Islet of Langerhans (tissue), 1 donor: ENCODE measurements around the gene CLDN1.

Source experiments
- FAIRE-seq: peaks from one replicate; lab custom pipeline; 2011; peaks lifted over from hg19 to GRCh38; lab: Jason Lieb, UNC

The CLDN1 gene, protein sequence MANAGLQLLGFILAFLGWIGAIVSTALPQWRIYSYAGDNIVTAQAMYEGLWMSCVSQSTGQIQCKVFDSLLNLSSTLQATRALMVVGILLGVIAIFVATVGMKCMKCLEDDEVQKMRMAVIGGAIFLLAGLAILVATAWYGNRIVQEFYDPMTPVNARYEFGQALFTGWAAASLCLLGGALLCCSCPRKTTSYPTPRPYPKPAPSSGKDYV

DNA sequence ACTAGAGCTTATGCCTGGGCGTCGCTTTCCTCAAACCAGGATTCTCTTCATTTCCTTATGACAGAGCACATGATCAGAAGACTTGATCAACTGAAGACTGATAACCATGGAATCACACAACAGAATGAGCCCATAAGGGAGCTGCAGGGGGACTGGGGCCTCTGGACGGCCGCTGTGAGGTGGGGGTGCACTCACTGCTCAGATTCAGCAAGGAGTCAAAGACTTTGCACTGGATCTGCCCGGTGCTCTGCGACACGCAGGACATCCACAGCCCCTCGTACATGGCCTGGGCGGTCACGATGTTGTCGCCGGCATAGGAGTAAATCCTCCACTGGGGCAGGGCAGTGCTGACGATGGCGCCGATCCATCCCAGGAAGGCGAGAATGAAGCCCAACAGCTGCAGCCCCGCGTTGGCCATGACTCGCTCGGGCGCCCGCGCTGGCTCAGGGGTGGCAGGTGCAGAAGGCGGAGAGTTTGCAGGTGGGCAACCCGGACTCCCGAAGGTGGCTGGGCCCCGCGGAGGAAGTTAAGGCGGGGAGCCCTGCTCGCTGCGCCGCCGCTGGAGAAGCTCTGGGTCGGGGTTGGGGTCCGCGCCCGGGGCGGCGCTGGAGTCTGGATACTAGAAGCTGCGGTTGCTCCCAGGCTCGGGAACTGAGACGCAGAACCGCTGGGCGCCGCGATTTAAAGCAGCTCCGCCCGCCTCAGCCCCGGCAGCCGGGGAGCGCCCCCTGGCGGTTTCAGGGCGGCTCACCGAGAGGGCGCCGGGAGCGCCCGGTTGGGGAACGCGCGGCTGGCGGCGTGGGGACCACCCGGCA lies at the start of gene CLDN1:
Gene CLDN1, minus strand, starts transcription at position 658 of the 815 bp plus-strand sequence. Its CDS starts 240 bp downstream, at position 418.
- no peak for FAIRE-seq

DNA sequence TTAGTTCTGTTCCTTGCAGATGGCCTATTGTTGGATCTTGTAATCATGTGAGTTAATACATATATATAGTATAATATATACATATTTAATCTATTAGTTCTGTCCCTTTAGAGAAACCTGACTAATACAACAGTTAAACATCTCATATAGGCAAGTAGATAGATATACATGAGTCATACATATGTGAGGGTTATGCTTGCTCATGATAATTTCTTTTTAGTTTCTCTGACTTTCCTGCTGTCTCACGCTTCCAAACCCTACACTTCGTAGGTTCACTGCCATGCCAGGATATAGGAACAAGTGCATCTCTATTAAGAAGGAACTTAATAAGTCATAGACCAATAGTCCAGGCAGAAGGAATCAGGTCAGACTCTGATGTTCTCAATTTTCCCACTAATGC lies 48.9 kb upstream of the CLDN1 start:
- no peak for FAIRE-seq

DNA sequence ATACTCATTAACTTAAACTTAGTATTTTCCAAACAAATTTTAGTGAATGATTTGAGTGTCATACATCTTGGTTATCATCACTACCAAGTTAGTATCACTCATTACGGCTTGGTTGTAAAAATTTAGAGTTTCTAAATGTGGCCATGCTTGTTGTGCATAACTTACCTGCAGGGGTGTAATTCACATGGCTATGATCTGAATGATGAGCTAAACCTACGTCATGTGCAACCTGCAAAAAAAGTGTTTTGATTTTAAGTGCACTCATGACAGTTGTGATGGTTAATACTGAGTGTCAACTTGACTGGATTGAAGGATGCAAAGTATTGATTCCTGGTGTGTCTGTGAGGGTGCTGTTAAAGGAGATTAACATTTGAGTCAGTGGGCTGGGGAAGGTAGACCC lies 48.1 kb upstream of the CLDN1 start:
- no peak for FAIRE-seq

DNA sequence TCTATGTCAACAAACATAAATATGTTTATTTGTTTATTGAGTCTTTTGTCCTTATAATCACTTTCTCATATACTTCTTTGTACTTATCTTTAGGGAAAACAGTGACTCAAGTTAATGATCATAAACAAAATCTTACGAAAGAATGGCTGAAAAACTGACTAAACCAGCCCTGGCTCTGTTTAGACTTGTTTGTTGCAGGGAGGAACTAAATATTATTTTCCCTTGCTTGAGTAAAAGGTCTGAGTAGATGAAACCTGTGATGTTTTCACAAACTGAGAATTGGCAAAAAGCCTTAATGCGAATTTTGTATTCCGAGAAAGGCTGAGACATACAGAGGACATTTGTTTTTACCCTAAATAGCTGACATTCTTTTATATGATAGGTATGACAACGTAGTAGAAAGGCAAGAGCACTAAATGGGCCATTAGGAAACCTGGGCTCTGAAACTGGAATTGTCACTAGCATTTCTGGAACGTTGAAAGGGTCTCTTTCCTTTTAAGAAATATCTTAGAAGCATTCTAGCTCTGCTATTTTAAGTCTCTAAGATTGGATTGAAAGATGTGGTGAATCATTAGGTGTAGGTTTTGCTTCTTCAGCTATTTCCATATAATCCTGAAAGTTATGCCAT lies 47.5 kb upstream of the CLDN1 start:
- no peak for FAIRE-seq

DNA sequence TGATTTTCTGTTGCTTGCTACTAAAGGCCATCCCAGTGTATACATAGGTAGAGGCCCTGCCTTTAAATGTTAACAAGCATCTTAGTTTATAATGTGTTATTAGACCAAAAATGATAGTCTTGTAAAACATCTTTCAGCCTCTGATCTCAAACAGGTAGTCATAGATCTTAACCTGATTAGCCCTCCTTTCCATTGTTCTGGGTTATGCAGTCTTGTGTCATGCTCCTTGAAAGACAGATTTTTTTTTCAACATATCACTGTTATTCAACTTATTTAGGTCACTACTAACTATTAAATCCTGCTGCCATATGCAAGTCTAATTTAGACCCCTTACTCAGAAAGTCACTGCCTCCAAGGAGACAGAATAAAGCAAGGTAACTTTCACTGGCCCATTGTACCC lies 46.6 kb upstream of the CLDN1 start:
- no peak for FAIRE-seq

DNA sequence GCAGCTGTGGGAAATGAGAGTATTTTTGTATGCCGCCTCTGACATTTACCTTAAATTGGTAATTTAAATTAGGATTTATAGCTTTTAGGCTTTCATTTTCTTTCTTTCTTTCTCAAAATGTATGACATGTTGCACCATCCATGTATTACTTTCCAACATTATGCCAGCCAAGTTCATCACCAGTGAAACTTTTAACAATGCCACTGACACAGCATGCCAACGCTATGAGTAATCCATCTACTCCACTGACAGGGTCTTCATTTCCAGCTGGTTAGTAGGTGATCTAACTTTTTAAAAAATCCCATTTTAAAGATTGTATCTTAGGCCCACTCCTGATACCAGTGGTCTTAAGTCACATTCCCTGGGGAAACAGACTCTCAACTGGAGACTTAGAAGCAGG lies 43.9 kb upstream of the CLDN1 start:
- FAIRE-seq: no peak

DNA sequence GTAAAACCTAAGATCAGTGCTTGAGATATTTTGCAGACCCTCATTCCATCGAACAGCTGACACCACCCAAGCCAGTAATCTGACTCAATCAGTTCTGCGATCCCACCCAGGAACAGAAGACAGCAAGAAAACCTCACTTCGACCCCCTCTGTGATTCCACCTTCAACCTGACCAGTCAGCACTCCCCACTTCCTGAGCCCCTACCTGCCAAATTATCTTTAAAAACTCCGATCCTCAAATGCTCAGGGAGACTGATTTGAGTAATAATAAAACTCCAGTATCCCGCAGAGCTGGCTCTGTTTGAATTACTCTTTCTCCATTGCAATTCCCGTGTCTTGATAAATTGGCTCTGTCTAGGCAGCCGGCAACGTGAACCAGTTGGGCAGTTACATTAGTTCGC lies 40.0 kb upstream of the CLDN1 start:
- FAIRE-seq: no peak

DNA sequence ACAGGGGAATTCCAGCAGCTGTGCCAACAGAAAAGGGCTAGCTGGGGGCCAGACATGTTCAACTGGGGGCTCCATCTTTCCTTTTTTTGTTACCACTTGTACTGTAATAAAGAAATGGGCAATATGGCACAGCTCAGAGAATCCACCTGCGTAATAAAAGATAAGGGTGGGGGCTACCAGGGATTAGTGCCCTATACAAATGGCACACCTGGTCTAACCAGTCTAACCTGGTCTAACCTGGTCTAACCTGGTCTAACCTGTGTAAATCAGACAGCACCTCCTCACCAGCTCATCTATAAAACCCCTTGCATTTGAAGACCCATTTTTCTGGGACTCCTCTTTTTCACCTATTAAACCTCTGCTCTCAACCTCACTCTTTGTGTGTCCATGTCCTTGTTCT lies 39.5 kb upstream of the CLDN1 start:
- no peak for FAIRE-seq

DNA sequence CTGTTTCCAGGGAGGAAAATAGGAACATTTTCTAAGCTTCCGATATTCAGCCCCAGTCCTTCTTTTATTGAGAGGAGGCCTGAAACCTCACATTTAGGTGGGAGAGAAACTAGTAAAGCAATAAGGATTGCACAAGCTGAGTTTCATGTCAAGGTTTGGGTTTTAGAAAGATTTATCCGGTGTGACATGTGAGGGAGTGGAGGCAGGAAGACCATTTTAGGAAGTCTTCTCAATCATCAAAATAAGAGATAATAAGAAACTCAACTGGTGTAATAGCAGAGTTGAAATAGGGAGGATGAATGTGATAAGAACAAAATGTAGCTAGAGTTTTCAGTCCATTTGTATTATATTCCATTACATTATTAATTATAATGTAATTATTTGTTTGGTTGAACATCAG lies 38.0 kb upstream of the CLDN1 start:
- no peak for FAIRE-seq

DNA sequence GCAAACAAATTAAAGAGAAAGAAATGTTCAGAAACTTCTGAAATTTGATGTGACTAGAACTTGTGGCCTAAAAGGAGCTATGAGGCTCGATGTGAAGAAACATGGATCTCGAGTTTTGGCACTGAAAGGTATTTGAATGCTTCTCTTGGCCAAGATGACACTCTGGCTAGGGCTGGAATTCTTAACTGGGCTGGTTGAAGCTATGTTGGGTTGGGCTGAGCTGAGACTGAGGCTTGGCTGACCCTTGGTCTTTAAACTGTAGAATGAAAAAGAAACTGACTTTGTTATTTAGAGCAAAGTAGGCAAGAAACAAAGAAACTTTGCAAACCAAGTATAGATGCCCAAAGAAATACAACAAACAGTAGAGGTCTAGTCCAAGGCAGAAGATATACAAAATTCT lies 37.6 kb upstream of the CLDN1 start:
- FAIRE-seq: no peak

DNA sequence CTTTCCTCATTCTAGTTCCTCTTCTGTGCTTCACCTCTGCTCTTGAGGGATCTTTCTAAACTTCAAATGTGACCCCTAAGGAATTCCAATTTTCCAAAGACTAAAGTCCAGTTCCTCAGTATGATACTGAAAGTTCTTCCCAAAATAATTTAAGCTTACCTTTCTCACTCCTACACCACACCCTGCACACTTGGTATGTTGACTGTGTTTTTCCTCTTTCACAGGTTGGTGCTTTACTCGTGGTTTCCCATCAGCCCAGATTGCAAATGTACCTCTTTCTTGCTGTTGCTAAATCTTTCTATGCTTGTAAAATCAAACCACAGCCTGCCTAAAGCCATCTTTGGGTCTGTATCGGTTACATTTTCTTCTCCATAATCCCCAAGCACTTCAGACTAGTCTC lies 35.2 kb upstream of the CLDN1 start:
- FAIRE-seq: no peak

DNA sequence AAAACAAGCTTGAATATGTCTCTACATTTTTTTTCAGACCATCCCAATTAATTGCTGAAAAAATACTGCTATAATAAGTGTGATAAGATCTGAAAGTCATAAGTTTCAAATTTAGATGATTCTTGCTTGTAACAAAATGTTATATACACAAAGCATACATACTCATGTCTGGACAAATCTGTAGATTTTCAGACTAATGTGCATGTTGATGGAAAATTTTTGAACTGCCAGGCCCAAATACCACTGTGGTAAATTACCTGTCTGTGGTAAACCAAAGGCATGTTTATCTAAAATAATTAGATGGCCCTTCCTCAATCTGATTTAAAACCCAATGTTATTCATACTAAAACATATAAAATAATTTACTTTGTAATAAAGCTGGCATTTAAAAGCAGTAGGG lies 34.0 kb upstream of the CLDN1 start:
- no peak for FAIRE-seq

DNA sequence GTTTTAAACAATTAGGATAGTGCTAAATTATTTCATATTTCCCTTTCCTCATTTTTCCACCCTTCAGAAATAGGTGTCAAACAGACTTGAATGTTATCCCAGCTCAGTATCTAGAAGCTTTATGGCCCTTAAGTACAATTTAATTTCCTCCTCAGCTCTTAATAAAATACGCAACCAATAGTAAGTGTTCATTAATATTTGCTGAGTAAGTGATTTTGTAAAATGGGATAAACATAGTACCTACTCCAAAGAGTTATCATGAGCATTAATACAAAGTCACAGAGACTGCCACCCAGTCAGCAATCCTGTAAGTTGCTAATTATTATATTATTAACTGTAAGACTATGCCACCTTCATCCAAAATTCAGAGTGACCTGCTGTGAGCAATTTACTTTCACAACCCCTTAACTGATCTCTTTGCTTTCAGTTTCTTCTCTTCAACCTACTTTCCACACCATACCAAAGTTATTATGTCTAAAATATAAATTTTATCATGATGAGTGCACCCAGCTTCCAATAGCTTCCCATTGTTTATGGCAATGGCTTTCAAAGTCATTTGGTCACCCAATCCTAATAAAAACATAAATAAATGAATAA lies 30.7 kb upstream of the CLDN1 start:
- no peak for FAIRE-seq

DNA sequence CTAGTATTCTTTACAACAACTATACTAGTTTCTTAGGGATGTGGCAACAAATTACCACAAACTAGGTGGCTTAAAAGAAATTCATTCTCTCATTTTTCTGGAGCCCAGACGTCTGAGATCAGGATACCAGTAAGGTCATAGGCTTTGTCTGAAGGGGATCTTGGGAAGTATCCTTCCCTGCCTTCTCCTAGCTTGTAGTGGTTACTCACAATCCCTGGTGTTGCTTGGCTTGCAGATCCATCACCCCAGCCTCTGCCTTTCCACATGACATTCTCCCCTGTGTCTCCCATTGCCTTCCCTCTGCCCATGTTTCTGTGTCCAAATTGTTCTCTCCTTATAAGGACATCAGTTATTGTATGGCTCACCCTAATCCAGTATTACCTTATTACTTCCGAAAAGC lies 24.3 kb upstream of the CLDN1 start:
- FAIRE-seq: no peak

DNA sequence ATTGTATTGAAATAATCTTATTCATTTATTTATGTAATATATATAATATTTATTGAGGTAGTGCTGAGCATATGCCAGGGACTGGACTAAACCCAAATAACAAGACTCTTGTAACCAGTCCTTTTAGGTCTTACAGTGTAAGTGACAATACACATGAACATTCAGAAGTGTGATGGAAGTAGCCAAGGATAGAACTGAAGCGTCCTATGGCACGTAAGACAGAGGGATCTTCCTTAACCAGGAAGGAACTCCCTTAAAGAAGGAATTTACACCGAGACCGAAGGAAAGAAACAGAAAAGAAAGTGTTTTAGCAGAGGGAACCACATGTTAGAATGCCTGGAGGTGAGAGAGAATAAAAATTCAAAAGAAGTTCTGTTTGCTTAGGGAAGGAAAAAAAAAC lies 23.6 kb upstream of the CLDN1 start:
- no peak for FAIRE-seq

DNA sequence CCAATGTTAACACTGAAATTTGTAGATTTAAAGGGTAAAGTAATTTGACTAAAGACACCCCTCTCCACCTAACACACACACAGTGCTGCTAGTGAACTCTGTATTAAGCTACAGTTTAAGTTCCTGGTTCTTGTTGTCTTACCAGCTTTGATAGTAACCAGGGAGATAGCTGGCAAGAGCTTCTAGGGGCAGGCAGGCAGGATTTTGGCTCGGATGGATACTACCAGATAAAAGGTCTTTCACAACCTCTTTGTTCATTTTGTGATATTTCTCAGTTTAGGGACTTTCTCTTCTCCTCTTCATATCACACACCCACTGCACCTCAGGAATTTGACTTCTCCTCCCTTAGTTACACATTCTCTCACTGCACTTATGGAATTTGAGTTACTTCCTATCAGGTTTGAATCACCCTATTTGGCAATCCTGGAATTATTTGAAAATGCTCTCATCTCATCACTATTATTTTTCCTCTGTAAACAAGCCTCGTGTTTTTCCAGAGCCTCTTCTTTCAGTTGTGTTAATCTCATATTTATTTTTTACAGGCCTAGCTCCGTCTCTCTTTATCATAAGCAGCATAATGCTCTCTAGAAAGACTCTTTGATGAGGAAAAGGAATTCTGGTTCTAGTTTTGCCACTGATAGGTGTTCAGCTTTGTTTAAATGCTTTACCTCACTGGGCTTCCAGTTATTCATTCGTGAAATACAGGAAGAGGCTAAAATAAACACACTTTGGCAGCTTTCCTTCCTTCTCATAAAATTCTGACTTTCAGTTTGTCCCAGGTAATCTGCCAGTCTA lies 23.0 kb upstream of the CLDN1 start:
- FAIRE-seq: peak; percentile 13

DNA sequence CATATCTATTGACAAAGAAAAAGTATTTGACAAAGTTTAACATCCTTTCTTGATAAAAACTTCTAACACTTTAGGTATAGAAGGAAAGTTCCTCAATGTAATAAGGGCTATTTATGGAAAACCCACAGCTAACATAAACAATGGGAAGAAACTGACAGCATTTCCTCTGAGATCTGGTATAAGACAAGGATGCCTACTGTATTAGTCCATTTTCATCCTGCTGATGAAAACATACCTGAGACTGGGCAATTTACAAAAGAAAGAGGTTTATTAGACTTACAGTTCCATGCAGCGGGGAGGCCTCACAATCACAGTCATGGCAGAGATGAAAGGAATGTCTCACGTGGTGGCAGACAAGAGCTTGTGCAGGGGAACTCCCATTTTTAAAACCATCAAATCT lies 17.8 kb upstream of the CLDN1 start:
- no peak for FAIRE-seq

DNA sequence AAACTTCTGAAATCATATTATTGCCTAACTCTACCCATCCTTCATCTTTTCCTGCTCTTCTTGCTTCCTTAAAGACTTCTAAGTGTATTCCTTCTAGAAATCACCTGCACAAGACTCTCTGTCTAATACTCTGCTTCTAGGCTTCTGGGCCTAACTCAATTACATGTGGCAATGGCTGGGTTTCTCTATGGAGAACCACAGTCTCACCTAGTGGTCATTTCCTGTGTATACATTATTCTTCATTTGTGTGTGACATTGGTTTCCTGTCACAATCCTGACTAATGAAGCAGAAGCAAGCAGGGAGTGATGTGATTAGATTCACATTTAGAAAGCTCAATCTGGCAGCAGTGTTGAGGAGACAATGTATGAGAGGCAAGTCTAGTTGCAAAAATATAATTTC lies 16.9 kb upstream of the CLDN1 start:
- FAIRE-seq: no peak

DNA sequence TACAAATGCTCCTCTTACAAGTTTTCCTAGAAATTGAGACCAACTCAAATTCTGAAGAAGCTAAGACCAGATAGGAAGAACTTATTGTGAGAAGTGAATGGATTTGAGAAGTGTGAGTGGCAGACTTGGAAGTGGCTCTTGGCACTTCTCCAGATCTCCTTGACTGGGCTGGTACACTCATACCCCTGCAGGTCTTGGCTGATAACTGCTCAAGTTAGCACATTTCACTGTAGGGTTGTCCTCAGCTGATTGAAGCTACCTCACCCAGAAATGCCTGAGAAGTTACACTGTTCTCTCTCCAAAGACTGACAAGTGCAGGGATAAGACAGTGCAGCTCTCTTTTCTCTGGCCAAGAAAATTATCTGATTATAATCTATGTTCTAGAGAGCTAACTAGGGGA lies 16.5 kb upstream of the CLDN1 start:
- no peak for FAIRE-seq

DNA sequence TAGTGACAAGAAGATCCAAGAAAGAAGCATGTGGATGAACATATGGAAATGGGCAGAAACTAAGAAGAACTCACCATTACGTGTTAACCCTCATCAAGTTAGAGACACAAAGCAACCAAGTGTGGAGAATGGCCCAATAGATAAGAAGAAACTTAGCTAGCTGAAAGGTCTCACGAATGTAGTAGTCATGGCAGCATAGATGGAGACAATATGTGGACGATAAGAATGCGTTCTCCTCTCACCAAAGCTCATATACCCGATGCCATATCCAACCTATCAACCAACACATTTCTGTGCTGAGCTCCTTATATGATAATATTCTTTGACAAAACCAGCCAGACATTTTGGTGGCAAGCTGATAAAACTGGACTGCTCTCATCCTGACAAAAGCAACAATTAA lies 15.1 kb upstream of the CLDN1 start:
- no peak for FAIRE-seq

DNA sequence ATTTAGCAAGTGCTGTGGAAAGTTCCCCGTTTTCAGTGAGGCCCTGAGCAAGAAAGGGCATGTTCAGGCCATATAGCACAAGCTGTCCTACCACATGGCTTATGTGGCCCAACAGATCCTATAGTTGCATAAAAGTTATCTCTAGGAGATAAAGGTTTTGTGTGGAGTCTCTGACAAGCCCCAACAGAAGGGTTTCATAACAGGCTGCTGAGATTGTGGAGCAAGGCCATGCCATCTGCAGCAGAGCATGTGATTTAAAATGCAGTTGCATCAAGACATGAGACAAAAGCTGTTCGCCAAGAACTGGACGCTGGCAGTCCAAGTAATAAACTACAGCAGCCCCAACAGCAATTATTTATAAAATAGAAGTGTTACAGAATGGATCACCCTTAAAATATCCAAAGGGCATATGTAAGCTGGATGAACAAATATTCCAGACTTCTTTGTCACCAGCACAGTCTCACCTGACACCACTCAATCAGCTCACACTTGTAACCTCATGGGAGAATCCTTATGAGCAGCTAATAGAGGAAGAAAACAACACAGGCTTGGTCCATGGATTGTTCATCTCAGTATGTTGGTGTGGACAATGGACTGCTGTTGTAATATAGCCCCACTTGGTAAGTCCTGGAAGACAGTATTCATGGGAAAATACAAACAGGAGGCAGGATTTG lies 14.4 kb upstream of the CLDN1 start:
- FAIRE-seq: no peak

DNA sequence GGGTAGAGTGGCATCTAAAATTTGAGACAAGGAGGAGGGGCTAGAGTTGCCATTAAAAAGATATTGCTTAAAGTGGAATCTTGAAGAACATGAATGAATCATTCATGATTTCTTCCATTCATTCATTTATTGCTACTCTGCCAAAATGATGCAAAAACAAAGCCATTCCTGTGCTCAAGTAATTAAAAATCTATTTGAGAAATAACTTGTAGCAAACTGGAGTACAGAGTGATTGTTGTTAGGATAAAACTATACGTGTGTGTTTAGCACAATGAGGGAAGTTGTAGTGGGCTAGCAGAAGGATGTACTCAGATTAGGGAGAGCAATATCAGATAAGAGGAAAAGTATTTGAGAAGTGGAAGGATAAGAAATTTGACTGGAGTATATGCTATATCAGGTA lies 11.7 kb upstream of the CLDN1 start:
- FAIRE-seq: no peak
